GM21360 (cell line): ENCODE results near the gene MFRP.

Experiments
- ATAC-seq: cut with Tn5 transposase; IDR thresholded peaks from one replicate; pipeline ENCODE4 v1.9.1; 2021; ENCODE audit warnings: mild to moderate bottlenecking, moderate library complexity; ENCODE audit not compliant: unreplicated experiment

The MFRP gene

GRCh38 chr11:119373059-119373920, 26.8 kb upstream of the MFRP start:
- no peak for ATAC-seq

GRCh38 chr11:119372260-119373058, 26.0 kb upstream of the MFRP start:
- ATAC-seq: no peak

- ATAC-seq: no peak
Measured at GRCh38 chr11:119371778-119372182, 25.3 kb upstream of the MFRP start.

GRCh38 chr11:119371067-119371601, 24.6 kb upstream of the MFRP start:
- no peak for ATAC-seq

GRCh38 chr11:119370486-119371046, 24.1 kb upstream of the MFRP start:
- no peak for ATAC-seq

- no peak for ATAC-seq
Measured at GRCh38 chr11:119369132-119369925, 22.8 kb upstream of the MFRP start.

- ATAC-seq: no peak
Measured at GRCh38 chr11:119368121-119369034, 21.9 kb upstream of the MFRP start.

GRCh38 chr11:119367661-119368120, 21.2 kb upstream of the MFRP start:
- ATAC-seq: no peak

GRCh38 chr11:119366690-119367620, 20.4 kb upstream of the MFRP start:
- no peak for ATAC-seq

GRCh38 chr11:119365071-119365591, 18.6 kb upstream of the MFRP start:
- ATAC-seq: no peak

GRCh38 chr11:119363851-119364590, 17.5 kb upstream of the MFRP start:
- ATAC-seq: no peak

GRCh38 chr11:119363081-119363850, 16.8 kb upstream of the MFRP start:
- ATAC-seq: no peak

GRCh38 chr11:119362741-119363080, 16.2 kb upstream of the MFRP start:
- ATAC-seq: no peak

- ATAC-seq: no peak
Measured at GRCh38 chr11:119361941-119362725, 15.6 kb upstream of the MFRP start.

- no peak for ATAC-seq
Measured at GRCh38 chr11:119361056-119361787, 14.7 kb upstream of the MFRP start.
